Measurements from ENCODE around the gene NTM. TPM values are rescaled to one million over a fixed set of nuclear protein-coding genes. Genes with fewer than 3 reads are reported as not detected.

Gene NTM
- total RNA-seq, 1 experiment from 2014 or later, result not detected

DNA sequence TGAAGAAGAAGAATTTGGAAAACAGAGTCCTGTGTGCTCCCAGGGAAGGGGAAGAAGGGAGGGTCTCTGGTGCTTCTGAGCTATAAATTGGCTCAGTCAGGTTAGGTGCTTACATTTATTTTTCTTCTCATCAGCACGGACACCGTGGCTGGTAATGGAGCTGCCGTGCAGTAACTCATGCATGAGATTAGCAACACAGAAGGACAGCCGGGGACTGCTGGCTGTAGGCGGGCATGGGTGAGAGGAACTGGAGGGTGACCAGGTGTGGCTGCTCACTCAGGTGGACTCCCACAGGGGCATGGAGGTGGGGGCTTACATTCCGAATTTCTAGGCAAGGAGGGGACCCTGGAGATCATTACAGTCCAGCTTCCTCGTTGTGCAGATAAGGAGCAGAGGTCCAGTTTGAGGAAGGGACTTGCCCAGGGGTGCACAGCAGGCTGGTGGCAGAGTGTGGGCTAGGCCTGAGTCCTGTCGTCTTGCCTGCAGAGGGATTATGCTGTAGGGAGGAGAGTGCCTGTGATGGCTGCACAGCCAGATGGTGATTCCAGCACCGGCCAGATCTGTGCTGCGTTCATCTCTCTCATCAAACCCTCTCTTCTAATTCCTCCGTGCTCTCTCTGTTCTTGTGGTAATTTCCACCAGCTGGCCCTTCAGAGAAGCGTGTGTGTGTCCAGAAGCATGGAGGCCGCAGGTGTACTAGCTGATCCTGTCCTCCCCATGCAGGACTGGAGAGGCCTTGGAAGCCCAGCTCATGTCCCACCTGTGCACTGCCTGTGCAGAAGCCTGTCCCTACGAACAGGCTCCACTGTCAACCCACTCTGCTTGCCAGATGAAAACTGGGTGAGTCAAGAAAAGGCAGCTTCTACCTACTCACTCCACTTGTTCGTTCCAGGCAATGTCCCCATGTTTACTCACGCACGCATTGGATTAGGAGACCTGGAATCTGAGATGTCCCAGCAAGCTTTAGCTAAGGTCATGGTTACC lies 78.9 kb downstream of the NTM start:
- Histone ChIP-seq H3K36me3 (ENCODE audit: control insufficient read depth in 1 of 2, insufficient read depth in 2 of 2, low read length in 2 of 2) (no peaks in the 10 kb centered on the region), H3K4me3 (replicated peaks in 1 of 2; ENCODE audit: low read depth in 1 of 2, low read length in 2 of 2) (no peak overlapping the region), H3K9me3 (ENCODE audit: control insufficient read depth in 1 of 2, insufficient read depth in 1 of 2, low read depth in 1 of 2, low read length in 2 of 2) (peaks cover 5% of the 10 kb centered on the region in 2 experiments; a peak in 2 of 4 replicates), H3K27ac (ENCODE audit: low read depth, low read length) (no peak overlapping the region), H2AFZ (ENCODE audit: low read depth, low read length, poor library complexity, severe bottlenecking) (no peak overlapping the region), H4K20me1 (ENCODE audit: insufficient read depth) (no peaks in the 10 kb centered on the region), H3K4me2 (ENCODE audit: low read length) (no peak overlapping the region), H3K9ac (ENCODE audit: low read length) (no peak overlapping the region), H3K9me2 (ENCODE audit: insufficient read depth) (no peaks in the 10 kb centered on the region), H3K27me3 (ENCODE audit: insufficient read depth, low read length) (no peaks in the 10 kb centered on the region), H3K79me2 (ENCODE audit: insufficient read depth, low read length) (no peaks in the 10 kb centered on the region), H3K4me1 (ENCODE audit: control insufficient read depth in 1 of 2, insufficient read depth in 2 of 2, low read length in 2 of 2) (no peaks in the 10 kb centered on the region)
- DNase-seq (ENCODE audit: low read depth, low spot score) (no peak), ATAC-seq (no peak)
- ChIA-PET RAD21 (ENCODE audit: low non-redundant PET in 1 of 2, low total read pairs in 2 of 2, uncharacterized antibody in 2 of 2, unreplicated experiment in 2 of 2) (no interaction called here), POLR2A (no interaction called here), CTCF (no interaction called here)
- no TSS peak for BruUV-seq (replicated peaks)
- TF ChIP-seq ZFX (IDR thresholded peaks at IDR 0.05), result no peak
- TF ChIP-seq, protein P1, sequence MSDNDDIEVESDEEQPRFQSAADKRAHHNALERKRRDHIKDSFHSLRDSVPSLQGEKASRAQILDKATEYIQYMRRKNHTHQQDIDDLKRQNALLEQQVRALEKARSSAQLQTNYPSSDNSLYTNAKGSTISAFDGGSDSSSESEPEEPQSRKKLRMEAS (IDR thresholded peaks at IDR 0.05), result no peak
- no peak for TF ChIP-seq ZNF274 (IDR thresholded peaks at IDR 0.05; ENCODE audit: low read depth, low read length)
- no peak for TF ChIP-seq POLR2A (IDR thresholded peaks at IDR 0.05; ENCODE audit: borderline replicate concordance, extremely low read depth, insufficient read depth, insufficient read length)
- no peak for TF ChIP-seq RAD21 (IDR thresholded peaks at IDR 0.05; ENCODE audit: low read depth)
- TF ChIP-seq, protein P2, sequence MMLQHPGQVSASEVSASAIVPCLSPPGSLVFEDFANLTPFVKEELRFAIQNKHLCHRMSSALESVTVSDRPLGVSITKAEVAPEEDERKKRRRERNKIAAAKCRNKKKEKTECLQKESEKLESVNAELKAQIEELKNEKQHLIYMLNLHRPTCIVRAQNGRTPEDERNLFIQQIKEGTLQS (IDR thresholded peaks at IDR 0.05), result no peak
- TF ChIP-seq EZH2 (IDR thresholded peaks at IDR 0.05), result no peak
- TF ChIP-seq, protein P3, sequence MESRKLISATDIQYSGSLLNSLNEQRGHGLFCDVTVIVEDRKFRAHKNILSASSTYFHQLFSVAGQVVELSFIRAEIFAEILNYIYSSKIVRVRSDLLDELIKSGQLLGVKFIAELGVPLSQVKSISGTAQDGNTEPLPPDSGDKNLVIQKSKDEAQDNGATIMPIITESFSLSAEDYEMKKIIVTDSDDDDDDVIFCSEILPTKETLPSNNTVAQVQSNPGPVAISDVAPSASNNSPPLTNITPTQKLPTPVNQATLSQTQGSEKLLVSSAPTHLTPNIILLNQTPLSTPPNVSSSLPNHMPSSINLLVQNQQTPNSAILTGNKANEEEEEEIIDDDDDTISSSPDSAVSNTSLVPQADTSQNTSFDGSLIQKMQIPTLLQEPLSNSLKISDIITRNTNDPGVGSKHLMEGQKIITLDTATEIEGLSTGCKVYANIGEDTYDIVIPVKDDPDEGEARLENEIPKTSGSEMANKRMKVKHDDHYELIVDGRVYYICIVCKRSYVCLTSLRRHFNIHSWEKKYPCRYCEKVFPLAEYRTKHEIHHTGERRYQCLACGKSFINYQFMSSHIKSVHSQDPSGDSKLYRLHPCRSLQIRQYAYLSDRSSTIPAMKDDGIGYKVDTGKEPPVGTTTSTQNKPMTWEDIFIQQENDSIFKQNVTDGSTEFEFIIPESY (IDR thresholded peaks at IDR 0.05; ENCODE audit: extremely low read depth, insufficient replicate concordance, low read length), result no peak
- no peak for TF ChIP-seq ELF1 (IDR thresholded peaks at IDR 0.05; ENCODE audit: borderline replicate concordance, low read depth)
- TF ChIP-seq EGR1 (IDR thresholded peaks at IDR 0.05; ENCODE audit: low read depth), result no peak
- no peak for TF ChIP-seq TCF7L2 (IDR thresholded peaks at IDR 0.05; ENCODE audit: borderline replicate concordance, extremely low read depth, insufficient read depth, insufficient read length)
- TF ChIP-seq, protein P4, sequence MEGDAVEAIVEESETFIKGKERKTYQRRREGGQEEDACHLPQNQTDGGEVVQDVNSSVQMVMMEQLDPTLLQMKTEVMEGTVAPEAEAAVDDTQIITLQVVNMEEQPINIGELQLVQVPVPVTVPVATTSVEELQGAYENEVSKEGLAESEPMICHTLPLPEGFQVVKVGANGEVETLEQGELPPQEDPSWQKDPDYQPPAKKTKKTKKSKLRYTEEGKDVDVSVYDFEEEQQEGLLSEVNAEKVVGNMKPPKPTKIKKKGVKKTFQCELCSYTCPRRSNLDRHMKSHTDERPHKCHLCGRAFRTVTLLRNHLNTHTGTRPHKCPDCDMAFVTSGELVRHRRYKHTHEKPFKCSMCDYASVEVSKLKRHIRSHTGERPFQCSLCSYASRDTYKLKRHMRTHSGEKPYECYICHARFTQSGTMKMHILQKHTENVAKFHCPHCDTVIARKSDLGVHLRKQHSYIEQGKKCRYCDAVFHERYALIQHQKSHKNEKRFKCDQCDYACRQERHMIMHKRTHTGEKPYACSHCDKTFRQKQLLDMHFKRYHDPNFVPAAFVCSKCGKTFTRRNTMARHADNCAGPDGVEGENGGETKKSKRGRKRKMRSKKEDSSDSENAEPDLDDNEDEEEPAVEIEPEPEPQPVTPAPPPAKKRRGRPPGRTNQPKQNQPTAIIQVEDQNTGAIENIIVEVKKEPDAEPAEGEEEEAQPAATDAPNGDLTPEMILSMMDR (IDR thresholded peaks at IDR 0.05 in 2 of 3, conservative IDR thresholded peaks at IDR 0.05 in 1 of 3; ENCODE audit: borderline replicate concordance in 1 of 3, insufficient read depth in 1 of 3, low read depth in 2 of 3, low read length in 2 of 3), result no peak
- no peak for TF ChIP-seq SP1 (IDR thresholded peaks at IDR 0.05; ENCODE audit: low read depth)
- TF ChIP-seq POLR2AphosphoS5 (IDR thresholded peaks at IDR 0.05; ENCODE audit: low read depth, low read length), result no peak
- no peak for TF ChIP-seq CBX3 (IDR thresholded peaks at IDR 0.05; ENCODE audit: low read depth)
- no peak for TF ChIP-seq SIN3A (IDR thresholded peaks at IDR 0.05; ENCODE audit: low read depth)
- no peak for TF ChIP-seq EZH2phosphoT487 (IDR thresholded peaks at IDR 0.05; ENCODE audit: borderline replicate concordance)
- intact Hi-C loops (cut with micrococcal nuclease), result no loop called here

Data from HCT116 (cell line).